Osteoblast (primary cell): Measurements from ENCODE around the gene UBIAD1. TPM values are rescaled to one million over a fixed set of nuclear protein-coding genes. Genes with fewer than 3 reads are reported as not detected.

Experiments
- DNase-seq: peaks from one replicate; pipeline ENCODE4 v3.0.0; 2011; ENCODE audit warnings: low spot score, mixed read lengths; ENCODE audit not compliant: insufficient read length; ENCODE audit errors: missing footprints
- H2AFZ ChIP-seq: 2 replicates; pipeline ENCODE4 v1.6.0; 2011; ENCODE audit warnings: mild to moderate bottlenecking, low read length
- H3K27ac ChIP-seq: 2 replicates; pipeline ENCODE4 v1.5.1; 2011; ENCODE audit warnings: mild to moderate bottlenecking, low read depth, low read length, moderate library complexity
- H3K27me3 ChIP-seq: 2 replicates; pipeline ENCODE4 v1.6.0; 2012; ENCODE audit warnings: mild to moderate bottlenecking, control low read depth, inconsistent platforms, low read length, moderate library complexity; ENCODE audit not compliant: insufficient read depth
- H3K36me3 ChIP-seq: 2 replicates; pipeline ENCODE4 v1.5.1; 2011; ENCODE audit warnings: mild to moderate bottlenecking, low read length, control low read depth, moderate library complexity; ENCODE audit not compliant: insufficient read depth
- H3K4me1 ChIP-seq: 2 replicates; pipeline ENCODE4 v1.5.1; 2011; ENCODE audit warnings: mild to moderate bottlenecking, low read length, control low read depth, moderate library complexity; ENCODE audit not compliant: insufficient read depth
- H3K4me2 ChIP-seq: 2 replicates; pipeline ENCODE4 v1.6.0; 2011; ENCODE audit warnings: mild to moderate bottlenecking, low read length; ENCODE audit not compliant: insufficient read depth
- H3K4me3 ChIP-seq: fragments of 200-600 bp; sonication (generic); 3 replicates; pipeline ENCODE4 v1.5.1; 2012; ENCODE audit warnings: mild to moderate bottlenecking, low read length, inconsistent platforms; ENCODE audit not compliant: insufficient read depth
- H3K79me2 ChIP-seq: 2 replicates; pipeline ENCODE4 v1.6.0; 2012; ENCODE audit warnings: mild to moderate bottlenecking, low read length, control low read depth, inconsistent platforms; ENCODE audit not compliant: insufficient read depth
- H3K9me3 ChIP-seq: 2 replicates; pipeline ENCODE4 v1.5.1; 2011; ENCODE audit warnings: low read depth, low read length, control low read depth
- H4K20me1 ChIP-seq: 2 replicates; pipeline ENCODE4 v1.6.0; 2012; ENCODE audit warnings: mild to moderate bottlenecking, low read length, control low read depth; ENCODE audit not compliant: insufficient read depth
- total RNA-seq: library from RNA; depleted of rRNA; stranded (reverse); fragments of >200 nt; gene quantifications from 2 replicates; pipeline ENCODE4 v1.2.3, GENCODE V29; 2012
- TF ChIP-seq, protein P1 (sequence below): IDR thresholded peaks from 2 replicates; pipeline ENCODE4 v1.5.1; 2011; ENCODE audit warnings: mild to moderate bottlenecking, low read depth, low read length, moderate library complexity; ENCODE audit errors: extremely low read depth

The UBIAD1 gene
- total RNA-seq, 1 donor = 10.5 TPM

DNA sequence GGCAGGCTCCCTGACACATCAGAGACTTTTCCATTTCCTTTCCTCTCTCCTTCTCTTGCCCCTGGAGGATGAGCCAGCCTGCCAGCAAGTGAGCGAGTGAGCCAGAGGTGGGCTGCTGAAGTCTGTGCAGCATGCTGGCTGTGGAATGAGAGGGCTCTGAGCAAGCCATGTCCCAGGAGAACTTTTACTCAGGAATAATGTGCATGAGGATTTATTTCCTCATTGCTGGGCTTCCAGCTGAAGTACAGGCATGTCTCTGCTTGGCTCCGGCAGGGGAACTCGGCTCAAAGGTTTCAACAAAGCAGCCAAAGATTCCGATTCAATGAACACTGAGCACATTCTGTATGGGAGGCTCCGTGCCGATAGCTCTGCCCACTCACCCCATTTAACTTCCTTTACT, 43.7 kb downstream of the UBIAD1 start:
- Histone ChIP-seq H3K9me3 (no peaks in the 10 kb centered on the region), H3K4me1 (peaks cover 3% of the 10 kb centered on the region), H3K4me2 (peak overlapping the region; percentile 29), H3K4me3 (no peak overlapping the region), H4K20me1 (no peaks in the 10 kb centered on the region), H2AFZ (no peak overlapping the region), H3K27me3 (peaks cover 3% of the 10 kb centered on the region), H3K36me3 (no peaks in the 10 kb centered on the region), H3K79me2 (no peaks in the 10 kb centered on the region), H3K27ac (no peak overlapping the region)
- DNase-seq = peak; percentile 93
- TF ChIP-seq, protein P1, sequence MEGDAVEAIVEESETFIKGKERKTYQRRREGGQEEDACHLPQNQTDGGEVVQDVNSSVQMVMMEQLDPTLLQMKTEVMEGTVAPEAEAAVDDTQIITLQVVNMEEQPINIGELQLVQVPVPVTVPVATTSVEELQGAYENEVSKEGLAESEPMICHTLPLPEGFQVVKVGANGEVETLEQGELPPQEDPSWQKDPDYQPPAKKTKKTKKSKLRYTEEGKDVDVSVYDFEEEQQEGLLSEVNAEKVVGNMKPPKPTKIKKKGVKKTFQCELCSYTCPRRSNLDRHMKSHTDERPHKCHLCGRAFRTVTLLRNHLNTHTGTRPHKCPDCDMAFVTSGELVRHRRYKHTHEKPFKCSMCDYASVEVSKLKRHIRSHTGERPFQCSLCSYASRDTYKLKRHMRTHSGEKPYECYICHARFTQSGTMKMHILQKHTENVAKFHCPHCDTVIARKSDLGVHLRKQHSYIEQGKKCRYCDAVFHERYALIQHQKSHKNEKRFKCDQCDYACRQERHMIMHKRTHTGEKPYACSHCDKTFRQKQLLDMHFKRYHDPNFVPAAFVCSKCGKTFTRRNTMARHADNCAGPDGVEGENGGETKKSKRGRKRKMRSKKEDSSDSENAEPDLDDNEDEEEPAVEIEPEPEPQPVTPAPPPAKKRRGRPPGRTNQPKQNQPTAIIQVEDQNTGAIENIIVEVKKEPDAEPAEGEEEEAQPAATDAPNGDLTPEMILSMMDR = no peak

DNA sequence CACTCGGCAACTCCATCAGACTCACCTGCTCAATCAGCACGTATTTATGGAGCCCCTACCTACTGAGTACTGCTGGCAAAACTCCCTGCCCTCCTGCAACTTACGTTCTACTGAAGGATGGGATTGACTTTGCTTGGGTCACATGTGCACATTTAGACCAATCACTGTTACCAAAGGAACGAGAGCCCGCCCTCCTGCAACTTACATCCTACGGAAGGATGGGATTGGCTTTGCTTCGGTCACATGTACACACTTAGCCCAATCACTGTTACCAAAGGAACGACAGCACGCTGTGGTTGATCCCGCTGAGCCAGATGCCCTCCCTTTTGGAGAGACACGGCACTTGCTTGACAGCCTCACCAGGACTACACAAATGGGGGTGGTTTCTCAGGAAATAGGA, 46.0 kb downstream of the UBIAD1 start:
- no peak overlapping the region for H3K4me2 ChIP-seq
- H3K36me3 ChIP-seq = no peaks in the 10 kb centered on the region
- DNase-seq = peak; percentile 66
- no peak overlapping the region for H3K27ac ChIP-seq
- no peak overlapping the region for H3K4me3 ChIP-seq
- no peaks in the 10 kb centered on the region for H3K79me2 ChIP-seq
- H2AFZ ChIP-seq = no peak overlapping the region
- TF ChIP-seq, protein P1 = no peak
- H3K4me1 ChIP-seq = peaks cover 3% of the 10 kb centered on the region
- H3K27me3 ChIP-seq = no peaks in the 10 kb centered on the region
- H3K9me3 ChIP-seq = no peaks in the 10 kb centered on the region
- no peaks in the 10 kb centered on the region for H4K20me1 ChIP-seq

DNA sequence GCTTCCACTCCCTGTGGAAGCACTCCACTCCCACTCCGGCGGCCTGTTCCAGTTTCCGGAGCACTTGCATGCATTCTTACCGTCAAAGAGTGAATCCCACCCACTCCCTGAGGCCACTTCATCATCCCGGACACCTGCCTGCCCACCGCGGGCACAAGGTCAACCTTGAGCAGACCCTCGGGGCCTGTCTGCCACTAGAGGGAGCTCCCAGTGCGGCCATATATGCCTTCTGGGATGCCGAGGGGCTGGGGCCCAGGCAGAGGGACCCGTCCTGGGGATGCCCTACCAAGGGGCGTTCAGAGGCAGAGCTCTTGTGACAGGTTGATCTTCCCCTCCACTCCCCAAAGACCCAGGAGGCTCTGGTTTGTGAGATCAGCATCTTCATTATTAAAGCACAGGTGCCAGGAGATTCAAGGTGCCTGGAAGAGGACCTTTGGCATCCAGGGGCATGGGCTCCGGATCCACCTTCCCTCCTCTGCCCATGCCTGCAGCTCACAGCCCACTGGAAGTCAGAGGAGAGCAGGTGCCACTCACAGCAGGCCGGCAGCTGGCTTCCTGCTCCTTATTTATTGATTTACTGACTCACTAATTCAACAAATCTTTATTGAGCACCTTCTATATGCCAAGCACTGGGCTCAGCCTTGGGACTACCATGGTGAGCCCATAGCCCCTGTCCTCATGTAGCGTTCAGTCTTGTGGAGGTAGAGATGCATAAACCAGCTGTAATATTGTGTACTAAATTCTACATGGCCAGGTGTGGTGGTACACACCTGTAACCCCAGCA, 47.3 kb downstream of the UBIAD1 start:
- Histone ChIP-seq H3K27ac (no peak overlapping the region), H3K36me3 (no peaks in the 10 kb centered on the region), H2AFZ (no peak overlapping the region), H3K4me2 (no peak overlapping the region), H3K9me3 (no peaks in the 10 kb centered on the region), H3K4me3 (no peak overlapping the region), H3K79me2 (no peaks in the 10 kb centered on the region), H3K27me3 (peaks cover 4% of the 10 kb centered on the region), H4K20me1 (no peaks in the 10 kb centered on the region), H3K4me1 (peaks cover 3% of the 10 kb centered on the region)
- TF ChIP-seq, protein P1 = peak; percentile 51
- peak; percentile 78 for DNase-seq

DNA sequence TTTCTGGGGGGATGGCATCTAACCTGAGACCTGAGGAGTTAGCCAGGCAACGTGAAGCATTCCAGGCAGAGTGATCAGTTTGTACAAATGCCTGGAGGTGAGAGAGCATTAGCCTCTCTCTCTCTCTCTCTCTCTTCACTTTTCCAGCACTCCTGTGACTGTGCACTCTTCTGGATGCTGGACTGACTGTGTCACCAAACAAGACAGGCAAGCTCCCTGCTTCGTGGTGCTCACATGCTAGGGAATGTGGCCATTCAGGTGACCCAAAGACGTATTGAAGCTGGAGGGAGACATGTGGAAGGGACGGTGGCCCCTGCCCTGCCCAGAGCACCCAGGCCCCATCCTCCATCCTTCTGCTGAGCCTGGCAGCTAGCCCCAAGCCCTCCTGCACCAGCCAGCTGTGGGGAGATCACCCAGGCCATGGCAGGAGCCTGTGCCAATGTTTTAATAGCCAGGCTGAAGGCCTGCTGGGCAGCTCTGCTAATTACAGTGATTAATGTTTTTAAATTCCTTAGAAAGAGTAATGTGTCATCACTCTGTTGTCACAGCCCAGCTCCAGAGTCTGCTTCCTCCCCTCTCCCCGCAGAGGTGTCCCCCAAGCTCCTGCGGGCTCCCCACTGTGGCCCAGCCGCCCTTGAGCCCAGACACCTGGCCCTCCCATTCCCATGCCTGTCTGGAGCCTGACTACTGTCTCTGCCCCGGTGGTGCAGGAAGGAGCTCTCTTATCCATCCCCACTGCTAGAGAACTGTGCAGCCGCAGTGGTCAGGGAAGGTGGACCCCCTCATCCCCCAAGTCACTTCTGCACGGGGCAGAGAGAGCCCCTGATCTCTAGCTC, 48.9 kb downstream of the UBIAD1 start:
- Histone ChIP-seq H3K4me3 (no peak overlapping the region), H2AFZ (no peak overlapping the region), H3K9me3 (no peaks in the 10 kb centered on the region), H4K20me1 (no peaks in the 10 kb centered on the region), H3K27ac (no peak overlapping the region), H3K4me2 (no peak overlapping the region), H3K4me1 (no peaks in the 10 kb centered on the region), H3K36me3 (no peaks in the 10 kb centered on the region), H3K79me2 (no peaks in the 10 kb centered on the region), H3K27me3 (peaks cover 4% of the 10 kb centered on the region)
- peak; percentile 66 for DNase-seq
- TF ChIP-seq, protein P1 = no peak
